GM08714 (cell line): ENCODE results near the gene HDHD5.

Source experiments
- H3K4me3 ChIP-seq: fragments of 200-500 bp; sonication (Bioruptor generic); 2 replicates; pipeline ENCODE4 v1.5.1; 2014; ENCODE audit warnings: mild to moderate bottlenecking, low read length, inconsistent platforms
- ZNF274 ChIP-seq: IDR thresholded peaks from 2 replicates; pipeline ENCODE4 v1.6.1; 2012; ENCODE audit warnings: mild to moderate bottlenecking, low read depth, low read length

The HDHD5 gene

GRCh38 chr22:17119481-17120202 is 39.4 kb downstream of the HDHD5 start:
- no peak overlapping the region for H3K4me3 ChIP-seq
- TF ChIP-seq ZNF274: no peak

GRCh38 chr22:17118342-17118741 is 40.7 kb downstream of the HDHD5 start:
- no peak overlapping the region for H3K4me3 ChIP-seq
- TF ChIP-seq ZNF274: no peak

DNA sequence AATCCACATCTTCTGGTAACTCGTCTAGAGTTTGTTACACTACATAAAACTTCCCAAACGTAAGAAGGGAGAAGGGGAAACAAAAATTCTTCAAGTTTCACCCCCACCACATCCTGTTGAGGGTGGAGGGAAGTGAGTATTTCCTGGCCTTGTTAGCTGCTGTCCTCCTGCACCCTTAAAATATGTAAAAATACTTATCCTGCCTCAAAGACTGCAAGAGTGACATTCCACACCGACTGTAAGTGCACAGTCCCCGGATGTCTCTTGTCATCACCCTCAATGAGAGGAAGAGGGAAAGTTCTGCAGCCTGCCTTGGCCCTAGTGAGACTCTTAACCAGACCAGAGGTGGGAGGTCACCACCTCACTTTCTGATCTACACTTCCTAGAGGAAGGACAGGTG is 41.2 kb downstream of the HDHD5 start:
- no peak overlapping the region for H3K4me3 ChIP-seq
- TF ChIP-seq ZNF274: no peak

DNA sequence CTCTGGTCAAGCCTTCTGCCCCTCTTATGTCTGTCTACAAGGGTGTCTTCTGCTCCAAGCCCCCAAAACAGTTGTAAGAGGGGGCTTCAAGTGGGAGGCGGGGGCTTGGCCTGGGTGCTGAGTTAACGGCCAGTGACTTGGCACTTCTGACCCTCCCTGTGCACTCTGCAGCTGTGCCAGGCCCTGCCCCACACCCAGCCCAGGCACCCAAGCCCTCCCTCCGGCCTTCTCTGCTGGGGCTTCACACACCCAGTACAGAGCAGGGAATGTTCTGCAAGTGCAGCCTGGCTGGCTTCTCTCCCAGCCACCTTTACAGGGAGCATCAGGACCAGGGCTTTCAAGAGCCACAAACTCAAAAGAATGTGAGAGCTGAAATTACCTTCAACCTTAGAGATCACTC is 41.7 kb downstream of the HDHD5 start:
- no peak overlapping the region for H3K4me3 ChIP-seq
- TF ChIP-seq ZNF274: no peak

DNA sequence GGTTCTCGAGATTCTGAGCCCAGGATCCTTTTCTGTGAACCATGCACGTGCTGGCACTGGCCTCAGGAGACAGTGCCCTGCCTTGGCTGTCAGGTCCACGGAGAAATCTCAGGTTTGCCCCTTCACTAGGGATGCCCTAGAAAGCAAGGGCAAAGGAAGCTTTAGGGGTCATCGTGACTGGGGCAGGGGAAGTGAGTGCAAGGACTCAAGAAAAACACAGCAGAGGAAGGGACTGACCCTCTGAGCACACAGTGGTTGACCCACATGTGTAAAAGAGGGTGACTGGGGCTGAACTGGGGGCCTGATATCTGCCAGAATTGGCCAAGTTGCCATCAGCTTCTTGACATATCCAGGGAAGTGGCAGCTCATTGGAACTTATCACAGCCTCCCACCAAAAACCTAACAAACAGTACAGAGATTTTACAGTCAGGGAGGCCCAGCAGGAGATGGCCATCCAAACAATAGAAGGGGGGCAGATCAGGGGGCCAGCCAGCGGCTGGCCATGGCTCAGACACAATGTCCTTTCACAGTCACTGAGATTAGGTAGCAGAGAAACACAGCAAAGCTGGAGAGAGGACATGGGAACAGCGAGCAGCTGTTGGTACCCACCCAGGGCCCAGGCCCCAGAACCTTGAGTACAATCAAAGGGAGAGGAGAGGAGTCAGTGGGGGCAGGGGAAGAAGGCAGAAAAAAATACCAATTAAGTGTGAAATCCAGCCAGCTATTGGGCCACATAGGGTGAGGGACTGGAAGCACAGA is 42.3 kb downstream of the HDHD5 start:
- TF ChIP-seq ZNF274: no peak
- H3K4me3 ChIP-seq: no peak overlapping the region

GRCh38 chr22:17115945-17116565 is 43.0 kb downstream of the HDHD5 start:
- no peak for TF ChIP-seq ZNF274

GRCh38 chr22:17115236-17115635 is 43.8 kb downstream of the HDHD5 start:
- TF ChIP-seq ZNF274: no peak
- no peak overlapping the region for H3K4me3 ChIP-seq

More at GRCh38 chr22:17115945-17116565, 43.0 kb downstream of the HDHD5 start:
- H3K4me3 ChIP-seq: no peak overlapping the region

DNA sequence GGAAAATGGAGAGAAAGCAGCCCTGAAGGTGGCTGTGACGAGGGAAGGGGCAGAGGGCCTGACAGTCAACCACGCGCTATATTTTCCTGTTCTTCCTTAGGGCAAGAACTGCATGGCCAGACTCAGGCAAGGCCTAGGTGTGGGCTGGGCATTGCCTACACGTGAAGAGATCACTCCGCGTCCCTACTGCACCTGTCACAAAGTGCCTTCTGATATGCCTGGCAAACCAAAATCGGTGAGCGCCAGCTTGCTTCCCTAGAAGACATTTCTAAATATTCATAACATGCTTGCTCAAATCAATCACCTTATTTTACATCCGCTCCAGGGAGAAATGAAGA is 44.2 kb downstream of the HDHD5 start:
- no peak for TF ChIP-seq ZNF274
- no peak overlapping the region for H3K4me3 ChIP-seq

DNA sequence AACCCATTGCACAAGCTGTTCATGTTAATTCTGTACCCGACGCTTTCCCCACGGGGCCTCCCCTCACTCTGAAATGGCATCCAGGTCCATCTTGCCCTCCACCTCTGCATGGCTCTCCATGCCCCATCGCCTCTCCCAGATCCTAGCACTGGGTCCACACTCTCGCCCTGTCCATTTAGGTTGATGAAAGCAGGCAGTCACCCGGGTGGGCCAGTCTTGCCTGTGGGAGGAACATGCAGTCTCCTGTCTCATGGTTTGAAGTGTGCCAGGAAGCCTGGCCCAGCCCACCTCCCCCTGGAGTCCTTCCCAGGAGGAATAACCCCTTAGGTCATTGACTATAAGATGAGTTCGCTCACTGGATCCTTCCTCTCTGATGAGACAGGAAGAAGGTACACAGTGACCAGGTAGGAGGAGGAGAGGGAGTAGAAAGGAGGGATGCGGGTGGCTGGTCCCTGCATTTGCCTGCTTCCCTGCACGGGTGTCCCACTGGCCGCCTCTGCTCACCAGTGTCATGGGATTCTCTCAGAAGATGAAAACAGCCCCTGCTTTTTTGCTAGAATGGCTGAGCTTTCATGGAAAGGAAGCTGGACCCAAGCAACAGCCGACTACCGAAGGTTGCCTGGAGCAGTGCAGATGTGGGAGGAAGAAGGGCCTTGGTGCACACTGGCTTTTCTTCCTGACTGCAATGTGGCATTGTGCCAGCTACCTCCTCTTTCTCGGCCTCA is 44.7 kb downstream of the HDHD5 start:
- H3K4me3 ChIP-seq: no peak overlapping the region
- TF ChIP-seq ZNF274: no peak

DNA sequence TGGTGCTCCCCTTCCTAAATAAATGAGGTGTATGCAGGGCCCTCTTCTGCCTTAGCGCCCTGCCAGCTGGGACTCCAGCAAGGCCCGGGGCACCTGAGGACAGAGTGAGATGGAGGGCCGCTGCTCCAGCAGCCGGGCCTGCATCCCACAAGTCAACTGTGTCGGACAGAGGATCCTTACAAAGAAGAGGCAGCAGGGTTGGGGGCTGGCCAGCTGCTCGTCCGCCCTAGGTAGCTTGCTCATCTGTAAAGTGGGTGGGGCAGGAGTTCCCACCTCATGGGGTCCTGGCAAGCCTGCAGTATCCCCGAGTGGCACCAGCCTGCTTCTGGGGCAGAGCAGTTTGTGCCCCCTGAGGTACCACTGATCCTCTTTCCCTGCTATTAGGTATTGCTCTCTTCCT is 45.5 kb downstream of the HDHD5 start:
- TF ChIP-seq ZNF274: no peak

GRCh38 chr22:17112491-17113042 is 46.5 kb downstream of the HDHD5 start:
- H3K4me3 ChIP-seq: no peak overlapping the region
- TF ChIP-seq ZNF274: no peak

More for the DNA sequence above, 45.5 kb downstream of the HDHD5 start:
- no peak overlapping the region for H3K4me3 ChIP-seq

GRCh38 chr22:17110791-17111550 is 48.1 kb downstream of the HDHD5 start:
- no peak for TF ChIP-seq ZNF274
- no peak overlapping the region for H3K4me3 ChIP-seq

DNA sequence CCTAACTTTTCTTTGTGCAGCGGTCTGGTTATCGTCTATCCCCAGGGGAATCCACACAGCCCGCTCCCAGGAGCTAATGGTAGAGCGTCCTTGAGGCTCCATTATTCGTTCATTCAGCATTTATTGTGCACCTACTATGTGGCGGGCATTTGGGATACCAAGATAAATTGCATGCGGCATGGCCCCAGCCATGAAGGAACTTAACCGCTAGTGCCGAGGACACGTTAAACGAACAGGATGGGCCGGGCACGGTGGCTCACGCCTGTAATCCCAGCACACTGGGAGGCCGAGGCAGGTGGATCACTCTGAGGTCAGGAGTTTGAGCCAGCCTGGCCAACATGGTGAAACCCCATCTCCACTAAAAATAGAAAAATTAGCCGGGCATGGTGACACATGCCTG is 49.1 kb downstream of the HDHD5 start:
- no peak overlapping the region for H3K4me3 ChIP-seq
- TF ChIP-seq ZNF274: no peak
